MCF 10A (cell line): ENCODE results near the gene VASN. TPM values are rescaled to one million over a fixed set of nuclear protein-coding genes. Genes with fewer than 3 reads are reported as not detected.

Experiments used
- BruUV-seq: library from RNA; stranded (reverse); fragments of 400-500 nt; replicated peaks from 2 replicates; lab custom pipeline; 2021; lab: Mats Ljungman, UMichigan
- CTCF ChIA-PET: fragments of 300-600 bp; sonication (Branson Sonifier 250); formaldehyde crosslinking; extraction: SDS; loops from one replicate; lab custom pipeline; 2021; ENCODE audit warnings: antibody characterized with exemption, inconsistent platforms; lab: Yijun Ruan, JAX
- POLR2A ChIA-PET: fragments of 300-600, 350-650 bp; sonication (Branson Sonifier 250); formaldehyde crosslinking; extraction: SDS; loops from one replicate; lab custom pipeline; 2020; ENCODE audit warnings: antibody characterized with exemption, inconsistent platforms; lab: Yijun Ruan, JAX
- DNase-seq: peaks from one replicate; pipeline ENCODE4 v3.0.0-alpha.2; 2018; ENCODE audit not compliant: unreplicated experiment
- H3K27ac Mint-ChIP-seq: one replicate; pipeline ENCODE4 v1.8.0; 2022; ENCODE audit warnings: mild to moderate bottlenecking, low read depth, mixed read lengths; ENCODE audit not compliant: unreplicated experiment
- H3K27me3 Mint-ChIP-seq: one replicate; pipeline ENCODE4 v1.8.0; 2022; ENCODE audit warnings: mixed read lengths; ENCODE audit not compliant: insufficient read depth, unreplicated experiment
- H3K36me3 Mint-ChIP-seq: one replicate; pipeline ENCODE4 v1.8.0; 2022; ENCODE audit warnings: mild to moderate bottlenecking, moderate library complexity, mixed read lengths; ENCODE audit not compliant: insufficient read depth, unreplicated experiment
- H3K4me1 Mint-ChIP-seq: one replicate; pipeline ENCODE4 v1.8.0; 2022; ENCODE audit warnings: mixed read lengths; ENCODE audit not compliant: insufficient read depth, unreplicated experiment
- H3K4me3 Mint-ChIP-seq: one replicate; pipeline ENCODE4 v1.8.0; 2022; ENCODE audit warnings: mild to moderate bottlenecking, moderate library complexity, mixed read lengths; ENCODE audit not compliant: unreplicated experiment
- H3K9me3 Mint-ChIP-seq: one replicate; pipeline ENCODE4 v1.8.0; 2022; ENCODE audit warnings: mixed read lengths; ENCODE audit not compliant: unreplicated experiment
- CTCF ChIP-seq: fragments of 200-600 bp; IDR thresholded peaks from one replicate; pipeline ENCODE4 v1.8.0; 2022; ENCODE audit warnings: antibody characterized with exemption, mild to moderate bottlenecking; ENCODE audit not compliant: unreplicated experiment
- intact Hi-C: fragments of 100-400 bp; cut with micrococcal nuclease; formaldehyde crosslinking; loops from 2 replicates; pipeline ENCODE4 v1.14.1; 2022
- total RNA-seq: library from RNA; stranded (reverse); gene quantifications from 2 replicates; pipeline ENCODE4 v1.2.3, GENCODE V29; 2022

The VASN gene
- total RNA-seq, 1 experiment from 2014 or later: 4.0 TPM

- intact Hi-C loops: no loop called here
- CTCF ChIA-PET: interaction anchor here (1.3 to 5.0 kb wide), 3 partner anchors 18 to 26 kb away, joined by 3 to 22 read pairs (median 17); no protein-coding TSS in a partner anchor
- Mint-ChIP-seq H3K4me1 (peaks cover 26% of the 10 kb centered on the region), H3K4me3 (no peak overlapping the region), H3K27me3 (no peaks in the 10 kb centered on the region), H3K9me3 (no peaks in the 10 kb centered on the region), H3K36me3 (peaks cover 6% of the 10 kb centered on the region), H3K27ac (no peak overlapping the region)
- POLR2A ChIA-PET: interaction anchor here (1.1 to 1.2 kb wide), 2 partner anchors 8 to 18 kb away, joined by 4 read pairs; no protein-coding TSS in a partner anchor
- no peak for DNase-seq
- no peak for TF ChIP-seq CTCF
- no TSS peak for BruUV-seq
Measured at GRCh38 chr16:4376893-4377572, 5.4 kb downstream of the VASN start.

- POLR2A ChIA-PET: interaction anchor here (0.6 to 1.2 kb wide), 3 partner anchors 9 to 1357 kb away, joined by 3 to 4 read pairs (median 4); partner anchors contain the start of gene TNFRSF12A
- CTCF ChIA-PET: interaction anchor here (1.3 to 5.0 kb wide), 3 partner anchors 19 to 25 kb away, joined by 3 to 22 read pairs (median 17); no protein-coding TSS in a partner anchor
Measured at GRCh38 chr16:4377573-4378154, 6.0 kb downstream of the VASN start.

GRCh38 chr16:4378161-4378666, 6.6 kb downstream of the VASN start:
- no peak for DNase-seq
- CTCF ChIA-PET: interaction anchor here (0.7 to 5.0 kb wide), 6 partner anchors 13 to 76 kb away, joined by 3 to 22 read pairs (median 4); no protein-coding TSS in a partner anchor
- POLR2A ChIA-PET: interaction anchor here (0.5 to 1.2 kb wide), 4 partner anchors 9 to 1358 kb away, joined by 3 to 4 read pairs (median 4); partner anchors contain the start of gene TNFRSF12A
- intact Hi-C loops: no loop called here
- Mint-ChIP-seq H3K4me3 (no peak overlapping the region), H3K4me1 (peaks cover 26% of the 10 kb centered on the region), H3K27ac (no peak overlapping the region), H3K9me3 (no peaks in the 10 kb centered on the region), H3K27me3 (no peaks in the 10 kb centered on the region), H3K36me3 (peaks cover 6% of the 10 kb centered on the region)
- TF ChIP-seq CTCF: no peak
- no TSS peak for BruUV-seq

More at GRCh38 chr16:4377573-4378154, 6.0 kb downstream of the VASN start:
- H3K9me3 Mint-ChIP-seq: no peaks in the 10 kb centered on the region
- no peak for TF ChIP-seq CTCF
- H3K36me3 Mint-ChIP-seq: peaks cover 6% of the 10 kb centered on the region
- intact Hi-C loops: no loop called here
- no peak overlapping the region for H3K27ac Mint-ChIP-seq
- H3K4me3 Mint-ChIP-seq: no peak overlapping the region
- no peak for DNase-seq
- H3K4me1 Mint-ChIP-seq: peaks cover 26% of the 10 kb centered on the region
- BruUV-seq: no TSS peak
- no peaks in the 10 kb centered on the region for H3K27me3 Mint-ChIP-seq
